Adrenal gland (tissue), 5 donors: ENCODE results near the gene CDCA7.

Source experiments
- CTCF ChIP-seq, 6 experiments: fragments of 450-650 bp in 4 of 6; fragments of 200-600 bp in 2 of 6; sonication (generic) in 1 of 6; IDR thresholded peaks; 1 replicate in 5 of 6; 2 replicates in 1 of 6; pipeline versions ENCODE4 v1.5.1 to v1.8.0; 2016 to 2021; ENCODE audit warnings: antibody characterized with exemption in 6 of 6, mild to moderate bottlenecking in 2 of 6, moderate library complexity in 1 of 6
- POLR2A ChIP-seq, 2 donors: fragments of 450-650 bp; IDR thresholded peaks; one replicate each; pipeline ENCODE4 v1.6.1; 2017; ENCODE audit warnings: antibody characterized with exemption in 2 of 2, mild to moderate bottlenecking in 2 of 2, moderate library complexity in 1 of 2
- donor health status: DM: no; HTN: no; CAD: no.

GRCh38 chr2:173387079-173387478 lies 32.4 kb downstream of the CDCA7 start:
- TF ChIP-seq POLR2A (IDR thresholded peaks at IDR 0.05) = no peak
- TF ChIP-seq CTCF (IDR thresholded peaks at IDR 0.05) = no peak
